ENCODE results near the gene SYMPK. TPM values are rescaled to one million over a fixed set of nuclear protein-coding genes. Genes with fewer than 3 reads are reported as not detected.

Gene SYMPK
- total RNA-seq, 1 donor from 2014 or later: 72.1 TPM

GRCh38 chr19:45781214-45782161 is 81.5 kb downstream of the SYMPK start:
- H3K36me3 Mint-ChIP-seq (ENCODE audit: unreplicated experiment): peaks cover 25% of the 10 kb centered on the region

GRCh38 chr19:45780448-45781213 is 82.3 kb downstream of the SYMPK start:
- Mint-ChIP-seq H3K4me1 (ENCODE audit: unreplicated experiment) (peaks cover 35% of the 10 kb centered on the region), H3K4me3 (ENCODE audit: unreplicated experiment) (peak overlapping the region; percentile 52), H3K36me3 (ENCODE audit: unreplicated experiment) (peaks cover 22% of the 10 kb centered on the region), H3K27me3 (ENCODE audit: unreplicated experiment) (no peaks in the 10 kb centered on the region), H3K27ac (ENCODE audit: unreplicated experiment) (peak overlapping the region; percentile 66), H3K9me3 (ENCODE audit: unreplicated experiment) (no peaks in the 10 kb centered on the region)
- TF ChIP-seq CTCF (IDR thresholded peaks at IDR 0.05): no peak
- DNase-seq (ENCODE audit: extremely low spot score, unreplicated experiment): no peak

More at GRCh38 chr19:45781214-45782161, 81.5 kb downstream of the SYMPK start:
- peak overlapping the region; percentile 66 for H3K27ac Mint-ChIP-seq (ENCODE audit: unreplicated experiment)
- no peaks in the 10 kb centered on the region for H3K27me3 Mint-ChIP-seq (ENCODE audit: unreplicated experiment)
- DNase-seq (ENCODE audit: extremely low spot score, unreplicated experiment): no peak
- H3K4me1 Mint-ChIP-seq (ENCODE audit: unreplicated experiment): peaks cover 35% of the 10 kb centered on the region
- no peak for TF ChIP-seq CTCF (IDR thresholded peaks at IDR 0.05)
- peak overlapping the region; percentile 65 for H3K4me3 Mint-ChIP-seq (ENCODE audit: unreplicated experiment)
- H3K9me3 Mint-ChIP-seq (ENCODE audit: unreplicated experiment): no peaks in the 10 kb centered on the region

DNA sequence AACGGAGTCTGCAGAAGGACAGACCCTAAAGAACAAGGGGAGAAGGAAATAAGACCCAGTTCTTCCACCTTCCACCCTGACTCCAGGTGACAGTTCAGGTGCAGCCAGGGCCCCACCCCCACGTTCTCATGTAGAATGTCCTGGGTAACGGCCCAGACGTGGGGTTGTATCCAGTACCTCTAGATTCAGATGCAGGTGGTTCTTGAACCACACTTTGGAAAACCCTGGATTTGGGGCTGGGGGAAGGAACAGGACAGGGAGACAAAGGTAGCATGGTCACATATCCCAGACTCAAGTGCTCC is 82.8 kb downstream of the SYMPK start:
- Mint-ChIP-seq H3K36me3 (ENCODE audit: unreplicated experiment) (peaks cover 22% of the 10 kb centered on the region), H3K4me1 (ENCODE audit: unreplicated experiment) (peaks cover 35% of the 10 kb centered on the region), H3K4me3 (ENCODE audit: unreplicated experiment) (no peak overlapping the region), H3K27me3 (ENCODE audit: unreplicated experiment) (no peaks in the 10 kb centered on the region), H3K27ac (ENCODE audit: unreplicated experiment) (no peak overlapping the region), H3K9me3 (ENCODE audit: unreplicated experiment) (no peaks in the 10 kb centered on the region)
- no peak for DNase-seq (ENCODE audit: extremely low spot score, unreplicated experiment)
- TF ChIP-seq CTCF (IDR thresholded peaks at IDR 0.05): no peak

- DNase-seq (ENCODE audit: extremely low spot score, unreplicated experiment): no peak
- Mint-ChIP-seq H3K36me3 (ENCODE audit: unreplicated experiment) (peaks cover 27% of the 10 kb centered on the region), H3K27ac (ENCODE audit: unreplicated experiment) (peak overlapping the region; percentile 31)
Measured at GRCh38 chr19:45779231-45780145, 83.5 kb downstream of the SYMPK start.

More at GRCh38 chr19:45779231-45780145, 83.5 kb downstream of the SYMPK start:
- no peaks in the 10 kb centered on the region for H3K9me3 Mint-ChIP-seq (ENCODE audit: unreplicated experiment)
- H3K4me1 Mint-ChIP-seq (ENCODE audit: unreplicated experiment): peaks cover 32% of the 10 kb centered on the region
- H3K27me3 Mint-ChIP-seq (ENCODE audit: unreplicated experiment): no peaks in the 10 kb centered on the region
- peak; percentile 30 for TF ChIP-seq CTCF (IDR thresholded peaks at IDR 0.05)
- H3K4me3 Mint-ChIP-seq (ENCODE audit: unreplicated experiment): no peak overlapping the region
